ENCODE measurements around the gene RIPOR3. TPM values are rescaled to one million over a fixed set of nuclear protein-coding genes. Genes with fewer than 3 reads are reported as not detected.

Gene RIPOR3
- total RNA-seq, 1 experiment from 2014 or later = 0.46 TPM

DNA sequence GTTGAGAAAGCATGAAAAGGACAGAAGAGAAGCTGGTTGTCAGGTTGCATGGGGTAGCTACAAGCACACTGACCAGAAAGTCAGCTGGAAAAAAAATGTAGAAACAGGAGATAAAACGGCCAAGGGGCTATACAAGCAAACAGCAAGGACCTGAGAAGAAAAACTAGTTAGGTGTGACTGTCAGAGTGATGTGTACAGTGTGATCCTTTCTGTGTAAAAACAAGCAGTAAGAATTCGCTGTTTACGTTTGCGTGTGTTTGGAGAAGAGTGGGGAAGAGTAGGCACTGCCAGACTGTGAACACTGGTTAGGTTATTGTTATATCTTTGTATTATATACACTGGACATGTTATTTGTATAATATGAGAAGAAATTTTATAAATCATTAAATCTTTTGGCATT is 153.1 kb downstream of the RIPOR3 start:
- no peaks in the 10 kb centered on the region; the same call in 1 of the 2 replicates for H3K79me2 ChIP-seq (ENCODE audit: insufficient read depth, low read length)
- Mint-ChIP-seq H3K4me1 (peaks cover 14 to 15% of the 10 kb centered on the region in 2 experiments), H3K27me3 (ENCODE audit: low read depth) (no peaks in the 10 kb centered on the region), H3K4me3 (no peak overlapping the region), H3K27ac (no peak overlapping the region; a peak in 2 of 7 replicates), H3K9me3 (no peaks in the 10 kb centered on the region), H3K36me3 (ENCODE audit: insufficient read depth in 1 of 3, low read depth in 3 of 3) (no peaks in the 10 kb centered on the region)
- H3T11ph ChIP-seq (ENCODE audit: low read length) = no peak overlapping the region
- no peak overlapping the region for H2BK120ac ChIP-seq (ENCODE audit: low read depth, low read length, poor library complexity, severe bottlenecking)
- H3K27me3 ChIP-seq (ENCODE audit: insufficient read depth, low read length) = no peaks in the 10 kb centered on the region
- H2BK20ac ChIP-seq (ENCODE audit: low read depth, low read length, poor library complexity, severe bottlenecking) = no peak overlapping the region
- H3K27ac ChIP-seq (ENCODE audit: insufficient read length, low read depth, low read length) = no peak overlapping the region
- H2BK15ac ChIP-seq (ENCODE audit: low read depth, low read length) = no peak overlapping the region
- H4K8ac ChIP-seq (replicated peaks; ENCODE audit: insufficient read length, low read depth, low read length) = no peak overlapping the region
- no peak overlapping the region for H3K23ac ChIP-seq (ENCODE audit: insufficient read length, low read depth, low read length)
- H3K23me2 ChIP-seq (ENCODE audit: insufficient read length, low read depth, low read length, poor library complexity, severe bottlenecking) = no peaks in the 10 kb centered on the region
- no peak overlapping the region for H2BK5ac ChIP-seq (ENCODE audit: insufficient read length, low read length)
- H3K14ac ChIP-seq (ENCODE audit: insufficient read depth, low read length) = no peak overlapping the region
- no peaks in the 10 kb centered on the region for H3K4me1 ChIP-seq (ENCODE audit: insufficient read depth, low read length)
- DNase-seq = no peak
- H4K20me1 ChIP-seq (ENCODE audit: control insufficient read depth, insufficient read depth, insufficient read length) = no peaks in the 10 kb centered on the region
- no peak overlapping the region for H3K18ac ChIP-seq (ENCODE audit: insufficient read length, low read depth, low read length)
- no peak overlapping the region for H4K5ac ChIP-seq (ENCODE audit: insufficient read length, low read depth, low read length)
- H3K9me3 ChIP-seq (ENCODE audit: control insufficient read depth, low read depth, low read length) = no peaks in the 10 kb centered on the region
- H3K4ac ChIP-seq (ENCODE audit: low read depth, low read length) = no peak overlapping the region
- no peak overlapping the region for H3K9ac ChIP-seq (ENCODE audit: extremely low read depth, insufficient read length, low read length)
- H3K56ac ChIP-seq (ENCODE audit: insufficient read length, low read depth, low read length) = no peak overlapping the region
- TF ChIP-seq, protein P1, sequence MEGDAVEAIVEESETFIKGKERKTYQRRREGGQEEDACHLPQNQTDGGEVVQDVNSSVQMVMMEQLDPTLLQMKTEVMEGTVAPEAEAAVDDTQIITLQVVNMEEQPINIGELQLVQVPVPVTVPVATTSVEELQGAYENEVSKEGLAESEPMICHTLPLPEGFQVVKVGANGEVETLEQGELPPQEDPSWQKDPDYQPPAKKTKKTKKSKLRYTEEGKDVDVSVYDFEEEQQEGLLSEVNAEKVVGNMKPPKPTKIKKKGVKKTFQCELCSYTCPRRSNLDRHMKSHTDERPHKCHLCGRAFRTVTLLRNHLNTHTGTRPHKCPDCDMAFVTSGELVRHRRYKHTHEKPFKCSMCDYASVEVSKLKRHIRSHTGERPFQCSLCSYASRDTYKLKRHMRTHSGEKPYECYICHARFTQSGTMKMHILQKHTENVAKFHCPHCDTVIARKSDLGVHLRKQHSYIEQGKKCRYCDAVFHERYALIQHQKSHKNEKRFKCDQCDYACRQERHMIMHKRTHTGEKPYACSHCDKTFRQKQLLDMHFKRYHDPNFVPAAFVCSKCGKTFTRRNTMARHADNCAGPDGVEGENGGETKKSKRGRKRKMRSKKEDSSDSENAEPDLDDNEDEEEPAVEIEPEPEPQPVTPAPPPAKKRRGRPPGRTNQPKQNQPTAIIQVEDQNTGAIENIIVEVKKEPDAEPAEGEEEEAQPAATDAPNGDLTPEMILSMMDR (conservative IDR thresholded peaks at IDR 0.05) = no peak
- no peak overlapping the region for H2BK12ac ChIP-seq (ENCODE audit: insufficient read length, low read depth, low read length)
- no peak overlapping the region for H4K91ac ChIP-seq (ENCODE audit: insufficient read length, low read depth, low read length)
- WGBS (ENCODE audit: extremely low coverage, insufficient read length, low lambda C conversion rate) = no CpG with 5 or more reads among the region's 4 CpGs
- H2AK5ac ChIP-seq (ENCODE audit: insufficient read length, low read length) = no peak overlapping the region
- H3K4me2 ChIP-seq (ENCODE audit: insufficient read depth, insufficient read length, low read length) = no peak overlapping the region
- H3K79me1 ChIP-seq (ENCODE audit: insufficient read depth, low read depth, low read length, poor library complexity, severe bottlenecking) = no peaks in the 10 kb centered on the region
- no peak overlapping the region for H2AFZ ChIP-seq (ENCODE audit: low read length)
